Activated CD4-positive, alpha-beta T cell treated with anti-CD3 and anti-CD28 coated beads, Interleukin-2, amount 50 U/mL, for 48 hours (primary cell): ENCODE measurements around the gene RGS4.

ENCODE experiments used
- DNase-seq, 2 experiments: peaks; one replicate each; pipeline ENCODE4 v3.0.0-alpha.2; 2020

RGS4 gene

DNA sequence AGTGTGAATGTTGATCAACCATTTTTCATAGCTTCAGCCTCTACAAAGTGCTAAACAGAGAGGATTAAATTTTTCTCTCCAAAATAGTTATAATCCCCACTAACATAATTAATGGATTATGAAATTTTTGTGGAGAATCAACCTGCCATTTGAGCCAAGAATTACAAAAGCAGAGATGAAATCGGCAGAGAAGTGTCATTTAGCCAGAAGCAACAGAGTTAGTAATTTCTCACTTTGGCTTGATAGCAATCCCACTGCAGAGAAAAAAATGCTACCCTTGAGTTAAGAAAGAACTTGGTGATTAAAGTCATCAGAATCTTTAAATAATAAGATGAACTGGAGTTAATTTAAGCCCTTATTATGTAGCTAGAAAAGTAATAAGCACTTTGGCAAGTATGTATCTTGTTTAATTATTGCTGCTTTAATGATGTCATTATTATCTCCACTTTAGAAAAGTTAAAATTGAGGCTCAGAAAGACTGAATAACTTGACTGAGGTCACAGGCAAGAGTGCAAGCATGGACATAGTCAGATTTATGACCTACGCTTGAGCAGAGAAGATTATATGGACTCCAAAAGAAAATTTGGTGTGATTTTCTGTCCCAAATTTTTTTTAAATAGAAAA, 37.3 kb downstream of the RGS4 start:
- DNase-seq, result no peak

DNA sequence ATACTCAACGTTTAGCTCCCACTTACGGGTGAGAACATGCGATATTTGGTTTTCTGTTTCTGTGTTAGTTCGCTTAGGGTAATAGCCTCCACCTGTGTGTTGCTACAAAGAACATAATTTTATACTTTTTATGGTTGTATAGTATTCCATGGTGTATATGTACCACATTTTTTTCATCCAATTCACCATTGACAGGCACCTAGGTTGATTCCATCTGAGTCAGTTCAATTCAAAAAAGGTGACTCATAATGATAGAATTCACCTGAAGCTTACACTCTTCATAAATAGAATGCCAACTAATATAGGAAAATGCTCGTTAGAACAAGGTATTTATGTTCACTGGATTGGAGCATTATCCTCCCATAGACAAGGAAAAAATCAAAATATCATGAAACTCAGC, 38.5 kb downstream of the RGS4 start:
- DNase-seq, result no peak

DNA sequence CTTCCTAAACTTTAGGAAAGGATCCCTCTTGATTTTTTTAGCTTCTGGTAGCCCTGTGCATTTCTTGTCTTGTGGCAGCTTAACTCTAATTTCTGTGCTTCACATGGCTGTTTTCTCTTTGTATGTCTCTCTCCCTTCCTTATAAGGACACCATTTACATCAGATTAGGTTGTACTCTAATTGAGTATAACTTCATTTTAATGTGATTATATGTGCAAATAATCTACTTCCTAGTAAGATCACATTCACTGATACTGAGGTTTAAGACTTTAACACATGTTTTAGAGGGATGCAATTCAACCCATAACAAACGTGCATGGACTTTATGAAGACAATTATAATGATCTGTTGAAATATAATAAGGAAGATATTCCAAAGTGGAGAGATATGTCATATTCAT, 46.7 kb downstream of the RGS4 start:
- DNase-seq, result no peak

DNA sequence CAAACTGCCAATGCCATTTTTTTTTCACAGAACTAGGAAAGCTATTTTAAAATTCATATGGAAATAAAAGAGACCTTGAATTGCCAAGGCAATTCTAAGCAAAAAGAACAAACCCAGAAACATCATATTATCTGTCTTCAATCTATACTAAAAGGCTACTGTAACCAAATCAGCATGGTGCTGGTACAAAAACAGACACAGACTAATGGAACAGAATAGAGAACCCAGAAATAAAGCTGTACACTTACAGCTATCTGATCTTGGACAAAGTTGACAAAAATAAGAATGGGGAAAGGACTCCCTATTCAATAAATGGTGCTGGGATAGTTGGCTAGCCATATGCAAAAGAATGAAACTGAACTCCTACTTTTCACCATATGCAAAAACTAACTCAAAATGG, 50.5 kb downstream of the RGS4 start:
- DNase-seq, result no peak

DNA sequence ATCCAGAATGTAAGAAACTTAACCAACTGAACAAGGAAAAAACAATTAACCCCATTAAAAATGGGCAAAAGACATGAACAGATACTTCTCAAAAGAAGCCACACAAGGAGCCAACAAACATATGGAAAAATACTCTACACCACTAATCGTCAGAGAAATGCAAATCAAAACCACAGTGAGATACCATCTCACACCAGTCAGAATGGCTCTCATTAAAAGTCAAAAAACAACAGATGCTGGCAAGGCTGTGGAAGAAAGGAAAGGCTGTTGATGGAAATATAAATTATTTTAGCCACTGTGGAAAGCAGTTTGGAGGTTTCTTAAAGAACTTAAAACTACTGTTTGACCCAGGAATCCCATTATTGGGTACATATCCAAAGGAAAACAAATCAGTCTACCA, 51.2 kb downstream of the RGS4 start:
- no peak for DNase-seq

DNA sequence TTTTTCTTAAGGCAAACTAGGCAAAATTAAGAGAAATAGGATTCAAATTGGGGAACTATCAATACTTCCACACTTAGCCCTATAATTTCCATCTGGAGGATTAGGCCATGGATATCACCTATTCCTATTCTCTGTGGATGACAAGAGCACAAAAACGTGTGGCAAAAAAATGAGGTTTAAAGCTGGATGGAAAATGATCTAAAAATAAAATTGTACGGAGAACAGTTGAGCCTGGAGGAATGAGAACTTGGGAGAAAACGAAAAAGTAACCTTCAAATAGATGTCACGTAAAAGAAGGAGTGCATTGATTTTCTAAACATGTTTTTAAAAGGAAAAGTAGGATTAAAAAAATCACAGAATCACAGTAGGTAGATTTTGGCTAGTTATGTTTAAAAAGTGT, 55.7 kb downstream of the RGS4 start:
- DNase-seq, result no peak
